Putamen (tissue), 1 donor: ENCODE results near the gene SH3BP1.
"Not testable (repeated sequence)": the region's sequence is repeated elsewhere in the genome, so short reads cannot be mapped to it uniquely, and the experiment has no call there.

Experiments
- DNase-seq: peaks from one replicate; pipeline ENCODE4 v3.0.0-alpha.2; 2016; ENCODE audit warnings: low spot score

SH3BP1 gene

DNA sequence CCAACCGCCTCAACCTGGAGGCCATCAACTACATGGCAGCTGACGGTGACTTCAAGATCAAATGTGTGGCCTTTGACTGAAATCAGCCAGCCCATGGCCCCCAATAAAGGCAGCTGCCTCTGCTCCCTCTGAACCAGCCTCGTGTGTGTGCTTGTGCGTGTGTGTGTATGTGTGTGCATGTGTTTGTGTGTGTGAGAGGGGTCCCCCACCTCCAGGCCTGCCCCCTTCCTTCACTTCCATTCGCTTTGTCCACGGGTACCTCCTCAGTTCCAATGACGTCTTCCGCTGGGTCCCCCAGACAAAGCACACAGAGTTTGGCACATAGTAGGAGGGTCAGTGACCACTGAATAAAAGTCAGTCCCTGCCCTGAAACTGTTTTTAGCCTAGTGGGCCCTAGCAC is 40.2 kb downstream of the SH3BP1 start:
- no peak for DNase-seq

DNA sequence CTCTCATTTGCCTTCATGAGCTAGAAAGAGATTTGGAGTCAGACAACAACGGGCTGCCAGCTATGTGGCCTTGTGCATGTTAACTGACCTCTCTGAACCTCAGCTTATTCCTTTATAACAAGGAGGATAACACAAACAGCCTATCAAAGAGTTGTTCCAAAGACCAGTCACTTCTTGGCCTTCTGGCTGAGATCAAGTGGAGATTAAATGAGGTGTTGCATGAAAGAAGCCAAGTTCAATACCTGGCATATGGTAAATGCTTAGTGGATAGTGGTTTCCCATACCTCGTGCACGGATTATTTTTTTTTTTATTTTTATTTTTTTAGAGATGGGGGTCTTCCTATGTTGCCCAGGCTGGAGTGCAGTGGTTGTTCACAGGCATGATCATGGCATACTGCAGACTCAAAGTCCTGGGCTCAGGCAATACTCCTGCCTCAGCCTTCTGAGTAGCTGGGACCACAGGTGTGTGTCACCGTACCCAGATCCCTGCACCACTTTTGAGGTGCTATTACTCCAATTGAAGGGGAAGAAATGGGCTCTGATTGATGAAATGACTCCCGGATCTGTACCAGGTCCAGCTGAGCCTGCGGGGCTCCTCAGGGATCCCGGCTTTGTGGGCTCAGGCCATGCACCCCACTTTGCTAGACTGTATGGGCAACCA is 40.9 kb downstream of the SH3BP1 start:
- no peak for DNase-seq

DNA sequence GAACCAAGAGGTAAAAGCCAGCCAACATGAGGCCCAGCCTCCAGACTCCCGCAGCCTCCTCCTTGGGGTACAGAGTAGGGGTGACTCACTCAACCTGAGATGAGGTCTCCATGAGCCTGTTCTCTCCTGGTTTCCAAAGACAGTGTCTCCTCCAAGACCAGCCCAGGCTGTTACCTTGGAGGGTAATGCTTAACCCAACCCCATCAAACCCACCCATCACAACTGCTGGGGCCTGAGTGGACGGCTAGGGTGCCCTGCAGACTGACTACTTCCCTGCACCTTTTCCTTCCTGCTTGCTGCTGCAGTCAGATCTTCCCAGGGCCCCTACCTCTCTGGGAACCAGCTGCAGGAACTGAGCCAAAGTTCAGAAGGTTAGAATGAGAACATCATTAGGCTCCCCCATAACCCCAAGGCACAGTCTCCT is 41.5 kb downstream of the SH3BP1 start:
- DNase-seq: no peak

DNA sequence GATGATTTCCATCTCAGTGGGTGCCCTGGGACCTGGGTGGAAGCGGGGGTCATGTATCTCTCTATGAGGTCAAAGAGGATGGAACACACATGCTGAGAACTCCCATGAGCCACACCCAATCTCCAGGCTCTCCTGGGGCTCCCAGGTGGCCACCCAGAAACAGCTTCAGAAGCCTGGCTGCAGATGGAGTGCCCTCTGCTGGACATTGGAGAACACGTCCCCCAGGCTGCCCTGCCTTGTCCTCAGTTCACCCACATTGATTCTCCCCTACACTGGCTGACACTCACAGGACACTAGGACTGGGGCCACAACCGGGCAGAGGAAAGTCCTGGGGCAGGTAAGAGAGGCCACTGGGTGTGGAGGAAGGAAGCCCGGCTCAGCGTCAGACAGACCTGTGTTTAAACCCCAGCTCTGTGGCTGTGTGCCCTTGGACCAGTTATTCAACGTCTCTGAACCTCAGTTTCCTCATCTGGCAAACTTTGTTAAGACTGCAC is 42.1 kb downstream of the SH3BP1 start:
- no peak for DNase-seq

GRCh38 chr22:37684803-37685615 is 45.5 kb downstream of the SH3BP1 start:
- no peak for DNase-seq

GRCh38 chr22:37686002-37686982 is 46.8 kb downstream of the SH3BP1 start, which contains the start of gene NOL12:
Gene NOL12, plus strand, starts transcription at chr22:37686343. Its CDS starts 50 bp downstream, at chr22:37686393.
- peak; percentile 87 for DNase-seq

- DNase-seq: no peak
Observed at GRCh38 chr22:37690407-37690806, 50.9 kb downstream of the SH3BP1 start.

GRCh38 chr22:37690901-37691504 is 51.5 kb downstream of the SH3BP1 start:
- no peak for DNase-seq

DNA sequence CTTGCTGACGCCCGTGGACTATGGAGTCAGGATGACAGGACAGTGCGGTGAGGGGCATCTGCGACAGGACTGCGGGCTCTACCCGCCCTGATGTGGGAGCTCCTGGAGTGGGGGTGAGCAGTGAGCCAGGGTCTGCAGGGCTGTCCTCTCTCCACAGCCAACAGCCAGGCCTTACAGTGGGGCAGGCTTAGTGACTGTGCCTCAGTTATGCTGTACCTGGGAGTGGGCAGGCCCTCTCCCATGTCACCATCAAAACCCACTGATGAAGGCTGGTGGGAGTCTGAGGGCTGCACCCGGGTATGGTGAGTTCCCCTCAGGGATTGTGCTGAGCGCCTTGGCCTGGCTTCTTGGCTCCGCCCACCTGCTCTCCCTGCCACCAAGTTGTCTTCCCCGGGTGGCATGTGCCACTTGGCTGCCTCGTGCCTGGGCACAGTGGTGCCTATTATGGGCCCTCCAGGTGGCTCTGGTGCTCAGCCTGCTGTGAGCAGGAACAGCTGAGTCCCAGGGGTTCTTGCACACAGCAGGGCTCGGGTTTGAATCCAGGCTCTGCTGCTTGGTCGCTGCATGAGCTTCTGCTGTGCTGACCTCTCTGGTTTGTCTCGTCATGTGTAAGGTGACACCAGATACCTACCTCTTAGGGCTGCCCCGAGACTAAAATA is 53.3 kb downstream of the SH3BP1 start:
- no peak for DNase-seq

- DNase-seq: not testable (repeated sequence)
Observed at GRCh38 chr22:37694131-37694530, 54.7 kb downstream of the SH3BP1 start.

GRCh38 chr22:37696260-37696656 is 56.8 kb downstream of the SH3BP1 start:
- not testable (repeated sequence) for DNase-seq

DNA sequence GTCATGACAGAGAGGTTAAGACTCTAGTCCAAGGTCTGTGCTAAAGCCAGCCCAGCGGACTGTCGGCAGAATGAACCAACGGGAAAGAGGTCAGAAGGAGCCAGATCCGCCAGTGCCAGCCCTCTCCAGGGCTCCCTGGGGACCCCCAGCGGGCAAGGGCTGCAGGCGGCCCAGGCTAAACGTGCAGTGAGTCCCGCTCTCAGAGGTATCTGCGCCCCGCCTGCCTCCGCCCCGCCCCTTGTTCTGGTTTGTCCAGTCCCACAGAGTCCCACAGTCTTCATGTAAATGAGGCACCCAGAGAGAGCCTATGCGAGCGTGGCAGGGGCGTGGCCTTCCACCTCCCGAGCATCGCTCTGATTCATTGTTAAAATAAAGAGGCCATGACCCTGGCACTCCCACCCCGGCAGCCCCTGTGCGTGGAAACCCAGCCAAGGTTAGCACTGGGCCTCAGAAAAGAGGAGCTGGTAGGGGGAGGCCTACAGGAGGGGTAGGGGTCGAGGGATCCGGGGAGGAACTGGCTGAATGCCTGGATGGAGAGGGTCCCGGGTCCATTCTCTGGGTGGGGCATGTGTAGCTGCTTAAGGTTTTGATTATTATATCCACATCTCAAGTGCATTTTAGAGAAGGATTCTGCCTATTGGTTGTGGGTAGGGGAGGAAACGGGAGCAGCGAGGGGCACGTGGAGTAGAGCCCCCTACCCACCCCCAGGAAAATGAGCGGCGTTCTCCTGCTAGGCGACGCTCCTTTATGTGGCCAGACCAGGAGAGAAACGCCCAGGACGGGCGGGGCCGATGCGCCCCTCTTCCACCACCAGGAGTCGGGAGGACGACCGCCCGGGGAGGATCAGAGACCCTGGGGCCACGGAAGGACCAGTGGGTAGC is 57.4 kb downstream of the SH3BP1 start, which contains the start of gene TRIOBP:
TRIOBP (plus strand) TSS at position 392 of the 881 bp plus-strand sequence. CDS start 4,318 bp downstream, outside the sequence.
- peak; percentile 71 for DNase-seq

DNA sequence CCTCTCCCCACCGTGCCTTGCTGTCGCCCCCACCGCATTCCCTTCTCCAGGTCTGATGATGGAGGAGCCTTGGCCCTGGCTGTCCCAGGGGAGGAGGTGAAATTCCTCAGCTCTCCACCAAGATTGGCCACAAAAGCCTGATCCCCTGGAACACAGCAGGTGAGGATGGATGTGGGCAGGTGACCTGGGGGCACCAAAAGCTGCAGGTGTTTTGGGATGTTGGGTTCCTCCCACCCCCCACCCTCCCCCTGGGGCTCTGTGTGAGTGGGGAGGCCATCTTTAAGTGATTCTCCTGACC is 58.0 kb downstream of the SH3BP1 start:
- DNase-seq: no peak

- DNase-seq: no peak
Observed at GRCh38 chr22:37701141-37701786, 61.8 kb downstream of the SH3BP1 start.

DNA sequence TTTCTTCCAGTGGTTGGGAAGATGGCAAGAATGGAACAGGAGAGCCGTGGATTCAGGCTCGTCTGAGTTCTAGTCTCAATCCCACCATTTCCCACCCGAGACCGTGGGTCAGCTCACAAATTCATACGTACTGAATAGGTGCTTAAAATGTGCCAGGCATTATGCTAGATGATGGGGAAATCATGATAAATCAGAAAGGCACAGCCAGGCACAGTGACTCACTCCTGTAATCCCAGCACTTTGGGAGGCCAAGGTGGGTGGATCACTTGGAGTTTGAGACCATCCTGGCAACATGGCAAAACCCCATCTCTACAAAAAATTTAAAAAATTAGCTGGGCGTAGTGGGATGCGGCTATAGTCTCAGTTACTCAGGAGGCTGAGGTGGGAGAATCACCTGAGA is 64.4 kb downstream of the SH3BP1 start:
- no peak for DNase-seq

DNA sequence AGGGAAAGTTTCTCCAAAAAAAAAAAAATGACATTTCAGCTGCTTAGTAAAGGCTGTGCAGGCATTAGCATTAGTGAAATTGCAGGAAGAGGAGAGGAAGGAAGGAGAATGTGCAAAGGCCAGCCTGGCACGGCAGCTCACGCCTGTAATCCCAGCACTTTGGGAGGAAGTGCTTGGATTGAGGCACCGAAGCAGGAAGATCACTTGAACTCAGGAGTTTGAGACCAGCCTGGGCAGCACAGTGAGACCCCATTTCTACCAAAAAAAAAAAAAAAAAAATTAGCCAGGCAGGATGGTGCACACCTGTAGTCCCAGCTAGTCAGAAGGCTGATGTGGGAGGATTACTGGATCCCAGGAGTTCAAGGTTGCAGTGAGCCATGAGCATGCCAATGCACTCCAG is 65.2 kb downstream of the SH3BP1 start:
- DNase-seq: no peak

- DNase-seq: no peak
Observed at GRCh38 chr22:37705205-37705604, 65.7 kb downstream of the SH3BP1 start.
